SKM-1 treated with dmso at 0.1 percent for 144 hours (cell line): Measurements from ENCODE around the gene FAM200A.
"Not testable (repeated sequence)": the region's sequence is repeated elsewhere in the genome, so short reads cannot be mapped to it uniquely, and the experiment has no call there.

Experiments
- DNase-seq: peaks from one replicate; lab custom pipeline; 2025; ENCODE audit not compliant: unreplicated experiment; lab: John Stamatoyannopoulos, UW

The FAM200A gene

DNA sequence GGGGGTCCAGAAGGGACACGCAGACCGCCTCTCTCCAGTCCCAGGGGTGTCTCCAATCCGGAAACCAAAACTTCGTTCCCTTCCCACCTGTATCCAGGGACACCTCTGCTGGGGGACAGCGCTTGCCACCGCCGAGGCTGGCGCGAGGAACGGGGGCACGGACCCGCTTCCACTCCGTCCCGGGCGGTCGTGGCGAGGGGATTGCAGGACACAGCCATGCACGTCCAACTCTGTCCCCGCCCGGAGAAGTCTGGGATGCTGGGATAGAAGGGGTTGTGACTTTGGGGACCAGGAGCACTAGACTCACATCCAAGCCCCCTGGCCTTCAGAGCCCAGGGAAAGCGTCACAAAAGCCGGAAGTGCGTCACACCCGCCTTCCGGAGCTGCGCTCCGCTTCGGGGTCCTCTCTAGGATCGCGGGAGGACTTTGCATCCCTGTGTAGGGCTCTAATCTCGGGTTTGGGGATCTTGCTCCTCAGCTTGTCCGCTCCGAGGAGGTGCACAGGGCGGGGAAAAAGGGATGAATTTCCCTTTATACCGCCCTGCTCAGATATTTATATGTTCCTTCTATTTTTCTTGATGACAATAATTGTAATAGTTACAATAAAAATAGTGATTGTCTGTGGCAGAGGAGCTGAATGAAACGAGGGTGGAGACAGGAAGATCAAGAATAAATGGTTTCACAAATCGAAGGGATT, at the start of gene FAM200A:
FAM200A (minus strand) TSS at position 348 of the 697 bp plus-strand sequence. CDS start 3,707 bp downstream, outside the sequence.
- DNase-seq = peak; percentile 67

DNA sequence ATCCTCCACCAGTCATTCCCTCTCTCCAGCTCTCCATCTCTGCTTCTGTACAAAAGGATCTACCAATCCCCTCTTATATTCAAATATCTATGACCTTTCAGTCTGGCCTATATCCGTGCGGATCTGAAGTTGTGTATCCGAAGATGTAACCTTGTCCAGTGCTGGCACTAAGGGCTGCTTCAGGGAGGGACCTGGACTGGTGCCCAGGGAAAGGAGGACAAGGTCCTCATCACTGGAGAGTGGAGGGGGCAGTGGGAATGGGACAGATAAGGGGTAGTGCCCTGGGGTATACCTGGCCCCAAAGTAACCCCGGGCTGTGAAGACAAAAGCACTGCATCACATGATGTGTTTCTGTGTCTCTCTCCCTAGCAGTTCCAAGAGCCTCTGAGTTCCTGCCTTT, 47.9 kb upstream of the FAM200A start:
- DNase-seq = no peak

DNA sequence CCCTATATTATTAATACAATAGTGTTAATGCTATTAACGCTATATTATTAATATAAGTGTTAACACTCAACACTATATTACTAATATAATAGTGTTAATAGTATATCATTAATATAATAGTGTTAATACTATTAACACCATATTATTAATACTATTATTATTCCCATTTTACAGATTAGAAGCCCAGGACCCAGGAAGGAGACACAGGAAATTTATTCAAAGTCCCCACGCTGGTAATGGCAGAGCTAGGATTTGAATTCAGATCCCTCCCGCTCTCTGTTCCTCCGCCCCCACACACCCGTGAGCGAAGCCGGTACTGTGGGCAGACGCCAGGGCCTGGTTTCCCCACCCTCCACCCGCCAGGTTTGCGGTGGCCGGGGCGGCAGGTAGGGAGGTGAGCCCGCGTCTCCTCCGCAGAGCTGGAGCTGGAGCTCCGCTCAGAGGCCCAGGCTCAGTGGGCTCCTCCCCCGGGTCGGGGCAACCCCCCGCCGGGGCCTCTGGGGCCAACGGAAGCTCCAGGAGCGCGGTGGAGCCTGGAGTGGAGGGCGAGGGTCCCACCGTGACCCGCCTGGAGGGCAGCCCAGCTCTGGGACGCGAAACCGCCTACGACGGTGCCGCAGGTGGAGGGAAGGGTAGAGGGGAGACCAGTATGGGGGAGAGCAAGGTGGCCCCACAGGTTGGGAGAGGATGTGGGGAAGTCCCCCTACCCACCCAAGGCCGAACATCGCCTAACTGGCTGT, 46.0 kb upstream of the FAM200A start, which contains the start of gene TMEM225B:
TMEM225B (plus strand) TSS at position 506 of the 740 bp plus-strand sequence. CDS start 6,122 bp downstream, outside the sequence.
- DNase-seq = no peak

DNA sequence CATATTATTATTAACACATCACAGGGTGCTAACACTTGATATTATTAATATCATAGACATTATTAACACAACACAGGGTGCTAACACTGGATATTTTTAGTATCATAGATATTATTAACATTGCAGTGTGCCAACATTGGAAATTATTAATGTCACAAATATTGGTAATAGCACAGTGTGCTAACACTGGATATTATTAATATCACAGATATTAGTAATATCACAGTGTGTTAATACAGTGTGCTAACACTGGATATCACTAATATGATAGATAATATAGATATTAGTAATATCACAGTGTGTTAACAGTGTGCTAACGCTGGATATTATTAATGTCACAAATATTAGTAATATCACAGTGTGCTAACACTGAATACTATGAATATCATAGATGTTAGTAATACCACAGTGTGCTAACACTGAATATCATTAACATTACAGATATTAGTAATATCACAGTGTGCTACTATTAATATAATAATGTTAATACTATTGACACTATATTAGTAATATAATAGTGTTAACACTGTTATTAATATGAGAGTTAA, 44.6 kb upstream of the FAM200A start:
- no peak for DNase-seq

DNA sequence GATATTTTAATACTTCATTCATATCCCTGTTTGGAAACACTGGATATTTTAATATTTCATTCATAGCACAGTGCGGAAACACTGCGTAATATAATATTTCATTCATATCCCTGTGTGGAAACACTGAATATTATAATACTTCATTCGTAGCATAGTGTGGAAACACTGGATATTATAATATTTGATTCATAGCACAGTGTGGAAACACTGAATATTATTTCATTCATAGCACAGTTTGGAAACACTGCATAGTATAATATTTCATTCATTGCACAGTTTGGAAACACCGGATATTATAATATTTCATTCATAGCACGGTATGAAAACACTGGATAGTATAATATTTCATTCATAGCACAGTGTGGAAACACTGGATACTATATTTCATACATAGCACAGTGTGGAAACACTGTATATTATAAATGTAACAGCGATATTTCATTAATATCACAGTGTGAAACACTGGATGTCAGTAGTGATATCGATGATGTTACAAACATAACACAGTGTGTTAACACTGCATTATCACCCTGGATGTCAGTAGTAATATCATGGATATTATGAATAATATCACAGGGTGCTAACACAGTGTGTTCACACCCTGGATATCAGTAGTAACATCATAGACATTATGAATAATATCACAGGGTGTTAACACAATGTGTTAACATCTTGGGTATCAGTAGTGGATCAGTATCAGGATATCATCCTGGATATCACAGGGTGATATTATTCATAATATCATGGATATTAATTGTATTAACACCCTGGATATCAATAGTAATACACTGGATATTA, 43.2 kb upstream of the FAM200A start:
- DNase-seq = no peak

DNA sequence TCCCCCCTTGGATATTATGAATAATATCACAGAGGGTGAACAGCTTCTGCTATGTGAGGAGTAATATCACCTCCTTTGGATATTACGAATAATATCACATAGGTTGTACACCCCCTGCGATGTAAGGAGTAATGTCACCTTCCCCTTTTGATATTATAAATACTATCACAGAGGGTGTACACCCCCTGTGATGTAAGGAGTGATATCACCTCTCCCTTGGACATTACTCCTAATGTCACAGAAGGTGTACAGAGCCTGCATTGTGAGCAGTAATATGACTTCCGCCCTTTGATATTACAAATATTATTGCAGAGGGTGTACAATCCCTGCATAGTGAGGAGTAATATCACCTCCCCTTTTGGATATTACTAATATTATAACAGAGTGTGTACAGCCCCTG, 37.0 kb upstream of the FAM200A start:
- DNase-seq = no peak

DNA sequence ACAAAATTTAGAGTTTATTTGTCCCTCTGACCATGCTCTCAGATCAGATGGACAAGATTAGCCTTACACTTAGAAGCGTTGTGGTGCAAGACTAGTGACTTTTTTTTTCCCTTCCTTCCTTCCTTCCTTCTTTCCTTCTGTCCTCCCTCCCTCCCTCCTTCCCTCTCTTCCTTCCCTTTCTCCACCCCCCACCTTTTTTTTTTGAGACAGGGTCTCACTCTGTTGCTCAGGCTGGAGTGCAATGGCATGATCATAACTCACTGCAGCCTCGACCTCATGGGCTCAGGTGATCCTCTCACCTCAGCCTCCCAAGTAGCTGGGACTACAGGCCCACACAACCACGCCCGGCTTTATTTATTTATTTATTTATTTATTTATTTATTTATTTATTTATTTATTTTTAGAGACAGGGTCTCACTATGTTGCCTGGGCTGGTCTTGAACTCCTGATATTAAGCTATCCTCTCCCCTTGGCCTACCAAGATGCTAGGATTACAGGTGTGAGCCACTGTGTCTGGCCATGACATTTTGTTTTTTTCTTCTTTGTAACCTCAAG, 28.9 kb upstream of the FAM200A start:
- not testable (repeated sequence) for DNase-seq

DNA sequence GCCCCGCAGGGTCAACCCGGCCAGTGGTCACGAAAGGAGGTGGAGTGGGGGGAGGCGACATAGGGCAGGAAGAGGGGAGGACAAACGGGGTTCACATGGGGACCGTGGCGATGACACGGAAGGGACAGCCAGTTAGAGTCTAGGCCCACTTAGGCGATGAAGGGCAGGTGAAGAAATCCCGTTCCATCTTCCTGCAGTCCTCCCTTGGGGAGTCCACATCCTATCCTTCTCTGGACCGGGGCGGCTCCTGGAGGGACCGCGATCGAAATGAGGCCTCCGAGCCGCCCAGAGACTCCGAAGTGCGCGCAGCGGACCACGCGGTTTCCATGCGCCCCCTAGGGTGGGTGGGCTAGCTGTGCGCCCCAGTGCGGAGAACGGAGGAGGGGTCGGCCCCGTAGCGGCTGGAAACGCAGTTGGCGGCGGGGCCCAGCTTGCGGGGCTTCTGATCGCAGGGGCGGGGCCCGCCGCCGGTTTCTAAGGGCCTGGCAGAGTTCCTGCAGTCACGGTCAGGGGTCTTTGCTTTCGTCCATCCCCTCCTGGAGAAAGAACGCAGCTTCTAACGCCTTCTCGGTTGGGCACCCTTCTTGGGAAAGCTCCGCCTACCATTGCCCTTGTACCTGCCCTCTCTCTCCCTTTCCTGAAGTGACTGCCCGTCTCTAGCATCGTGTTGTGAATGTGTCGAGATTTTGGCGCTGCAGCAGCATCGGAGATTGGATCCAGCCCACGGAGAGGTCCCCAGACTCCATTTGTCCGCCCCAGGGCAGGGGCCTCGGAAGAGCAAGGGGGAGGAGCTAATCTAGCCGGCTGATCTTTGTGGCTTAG, 28.3 kb upstream of the FAM200A start:
- DNase-seq = no peak

DNA sequence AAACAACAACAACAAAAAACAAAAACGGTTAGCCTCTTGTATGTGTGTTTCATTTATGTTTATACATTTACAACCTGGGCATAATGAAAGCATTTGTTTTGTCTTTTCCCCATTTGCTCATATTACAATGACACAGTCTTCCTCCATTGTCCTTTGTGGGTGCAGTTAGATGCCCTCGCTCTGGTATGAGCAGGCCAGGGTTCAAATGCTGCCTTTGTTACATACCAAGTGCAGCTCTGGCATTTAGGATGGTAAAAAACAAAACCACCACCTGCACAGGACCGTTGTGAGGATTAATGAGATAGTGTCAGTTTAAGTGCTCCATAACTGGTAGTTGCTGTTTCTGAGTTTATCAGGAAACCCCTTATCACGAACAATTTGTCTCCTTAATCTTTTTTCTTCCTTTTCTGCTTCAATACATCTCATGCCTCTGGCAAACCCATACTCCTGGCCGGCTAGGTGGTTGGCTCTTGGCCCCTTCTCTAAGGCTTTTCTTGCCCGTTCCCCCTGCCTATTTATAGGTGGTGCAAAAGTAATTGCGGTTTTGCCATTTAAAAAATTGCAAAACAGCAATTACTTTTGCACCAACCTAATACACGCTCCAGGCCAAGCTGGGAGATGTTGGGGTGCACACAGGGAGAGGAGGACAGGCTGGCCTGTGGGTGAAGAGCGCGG, 27.5 kb upstream of the FAM200A start:
- DNase-seq = no peak

DNA sequence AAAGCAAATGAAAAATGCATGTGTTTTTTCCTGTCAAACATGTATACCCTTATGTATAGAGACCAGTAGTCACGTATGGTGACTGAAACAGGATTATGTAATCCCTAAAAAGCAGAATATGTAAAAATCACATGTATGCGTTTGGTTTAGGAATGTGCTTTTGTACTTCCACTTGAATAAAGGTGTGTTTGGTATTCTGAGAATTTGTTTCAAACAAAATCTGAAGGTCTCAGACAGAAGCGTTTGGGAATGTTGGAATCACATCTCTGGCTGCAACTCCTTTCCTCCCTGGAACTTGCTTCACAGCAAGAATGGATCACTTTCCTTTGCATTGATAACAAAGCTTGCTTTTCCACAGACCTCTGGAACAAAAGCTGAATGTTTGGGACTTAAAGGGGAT, 24.3 kb upstream of the FAM200A start:
- DNase-seq = no peak

DNA sequence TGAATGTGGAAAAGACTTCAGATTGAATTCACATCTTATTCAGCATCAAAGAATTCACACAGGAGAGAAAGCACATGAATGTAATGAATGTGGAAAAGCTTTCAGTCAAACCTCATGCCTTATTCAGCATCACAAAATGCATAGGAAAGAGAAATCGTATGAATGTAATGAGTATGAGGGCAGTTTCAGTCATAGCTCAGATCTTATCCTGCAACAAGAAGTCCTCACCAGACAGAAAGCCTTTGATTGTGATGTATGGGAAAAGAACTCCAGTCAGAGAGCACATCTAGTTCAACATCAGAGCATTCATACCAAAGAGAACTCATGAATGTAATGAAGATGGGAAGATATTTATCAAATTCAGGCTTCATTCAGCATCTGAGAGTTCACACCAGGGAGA, 21.3 kb upstream of the FAM200A start:
- no peak for DNase-seq

DNA sequence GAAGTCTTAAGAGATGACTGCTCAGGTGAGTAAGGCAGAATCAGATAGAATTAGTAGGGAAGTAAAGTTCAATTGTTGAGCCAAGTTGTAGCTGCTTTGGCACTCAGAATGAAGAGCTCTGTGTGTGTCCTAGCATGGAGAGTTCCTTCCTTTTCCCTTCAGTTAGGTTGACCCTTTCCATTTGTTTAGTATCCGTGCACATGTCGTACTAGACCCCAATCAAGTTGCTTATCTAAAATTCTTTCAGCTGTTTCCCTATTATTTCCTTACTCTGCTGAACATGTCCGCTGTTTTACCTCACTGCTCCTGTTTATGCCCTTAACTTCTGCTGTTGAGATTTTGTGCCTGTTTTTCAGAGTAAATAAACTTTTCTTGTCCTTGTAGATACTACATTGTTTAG, 19.9 kb upstream of the FAM200A start:
- no peak for DNase-seq

DNA sequence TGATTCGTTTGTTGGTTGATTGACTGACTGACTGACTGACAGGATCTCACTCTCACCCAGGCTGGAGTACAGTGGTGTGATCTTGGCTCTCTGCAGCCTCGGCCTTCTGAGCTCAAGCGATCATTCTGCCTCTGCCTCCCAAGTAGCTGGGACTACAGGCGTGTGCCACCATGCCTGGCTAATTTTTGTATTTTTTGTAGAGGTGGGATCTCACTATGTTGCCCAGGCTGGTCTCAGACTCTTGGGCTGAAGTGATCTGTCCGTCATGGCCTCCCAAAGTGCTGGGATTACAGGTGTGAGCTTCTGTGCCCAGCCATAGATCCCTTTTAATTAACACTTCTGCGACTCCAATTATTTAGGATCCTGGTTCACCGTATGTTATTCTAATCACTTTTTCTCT, 16.9 kb upstream of the FAM200A start:
- DNase-seq = not testable (repeated sequence)

DNA sequence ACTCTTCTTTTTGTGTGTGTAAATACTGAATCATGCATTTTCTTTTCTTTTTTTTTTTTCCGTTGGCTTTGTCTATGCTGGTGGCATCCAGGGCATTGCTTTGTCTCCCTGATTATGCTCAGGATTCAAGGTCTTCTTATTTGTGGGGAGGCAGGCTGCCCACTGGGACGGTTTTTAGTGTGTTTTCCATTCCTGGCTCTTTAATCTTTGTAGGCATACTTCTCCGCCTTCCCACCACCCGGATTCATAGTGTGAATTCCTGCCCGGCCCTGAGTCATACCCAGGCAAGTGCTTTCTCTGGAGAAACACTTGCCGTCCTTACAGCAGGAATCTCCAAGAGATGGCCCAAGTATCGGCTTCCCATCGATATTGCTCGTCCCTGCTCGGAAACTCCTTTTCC, 11.7 kb upstream of the FAM200A start:
- no peak for DNase-seq

DNA sequence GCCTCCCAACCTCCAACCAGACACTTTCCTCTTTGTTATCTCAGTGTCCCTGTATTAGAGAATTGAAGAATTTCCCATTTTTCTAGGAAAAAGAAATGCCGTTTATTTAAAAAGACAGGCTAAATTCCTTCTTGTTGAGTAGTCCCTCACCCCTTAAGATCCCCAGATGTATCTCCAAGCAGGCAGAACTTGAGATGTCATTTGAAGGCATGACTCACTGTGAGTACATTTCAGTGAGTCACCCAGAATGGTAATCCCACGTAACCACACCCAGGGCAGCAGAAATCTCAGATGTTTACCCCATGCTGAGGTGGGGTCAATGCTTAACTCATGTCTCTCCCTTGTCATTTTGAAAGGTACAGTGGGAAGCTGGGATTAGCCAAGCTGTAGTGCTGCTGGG, 10.9 kb upstream of the FAM200A start:
- no peak for DNase-seq

DNA sequence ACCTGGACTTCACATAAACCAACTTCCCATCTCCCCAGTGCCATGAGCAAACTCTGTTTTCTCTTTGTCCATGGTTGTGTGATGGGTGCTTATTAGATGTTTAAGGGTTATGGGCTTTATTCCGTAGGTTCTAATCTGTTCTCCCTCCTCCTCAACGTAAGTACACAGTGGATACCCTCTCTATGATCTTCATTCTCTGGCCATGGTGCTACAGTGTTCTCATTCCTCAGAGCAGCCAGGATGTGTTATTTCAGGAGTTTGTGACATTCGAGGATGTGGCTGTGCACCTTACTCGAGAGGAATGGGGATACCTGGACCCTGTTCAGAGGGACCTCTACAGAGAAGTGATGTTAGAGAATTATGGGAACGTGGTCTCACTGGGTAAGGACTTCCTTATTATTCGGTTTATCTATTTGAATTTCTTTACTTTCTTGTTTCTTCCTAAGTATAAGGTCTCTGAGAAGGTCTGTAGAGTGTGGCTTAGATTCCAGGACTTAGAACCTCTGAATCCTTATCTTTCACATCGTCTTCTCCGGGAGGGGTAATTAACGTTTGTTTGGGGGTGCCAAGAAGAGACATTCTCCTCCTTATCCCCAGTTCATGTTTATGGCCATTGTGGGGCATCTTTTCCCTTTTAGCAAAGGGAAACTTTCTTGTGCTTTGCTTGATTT, 10.3 kb upstream of the FAM200A start:
- no peak for DNase-seq

DNA sequence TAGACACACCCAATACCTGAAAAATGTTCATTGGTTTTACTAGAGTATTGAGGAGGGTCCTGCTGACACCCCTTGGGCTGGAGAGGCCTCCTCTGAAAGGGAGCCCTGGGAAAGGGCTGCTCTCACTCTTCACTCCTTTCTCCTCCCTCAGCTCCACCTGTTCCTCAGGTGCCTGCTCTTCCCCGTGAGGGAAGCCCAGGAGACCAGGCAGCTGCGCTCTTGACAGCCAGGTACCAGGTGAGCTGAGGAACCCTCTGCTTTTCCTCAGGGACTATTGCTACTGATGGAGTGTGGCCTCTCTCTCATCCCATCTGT, 9.8 kb upstream of the FAM200A start:
- DNase-seq = no peak

DNA sequence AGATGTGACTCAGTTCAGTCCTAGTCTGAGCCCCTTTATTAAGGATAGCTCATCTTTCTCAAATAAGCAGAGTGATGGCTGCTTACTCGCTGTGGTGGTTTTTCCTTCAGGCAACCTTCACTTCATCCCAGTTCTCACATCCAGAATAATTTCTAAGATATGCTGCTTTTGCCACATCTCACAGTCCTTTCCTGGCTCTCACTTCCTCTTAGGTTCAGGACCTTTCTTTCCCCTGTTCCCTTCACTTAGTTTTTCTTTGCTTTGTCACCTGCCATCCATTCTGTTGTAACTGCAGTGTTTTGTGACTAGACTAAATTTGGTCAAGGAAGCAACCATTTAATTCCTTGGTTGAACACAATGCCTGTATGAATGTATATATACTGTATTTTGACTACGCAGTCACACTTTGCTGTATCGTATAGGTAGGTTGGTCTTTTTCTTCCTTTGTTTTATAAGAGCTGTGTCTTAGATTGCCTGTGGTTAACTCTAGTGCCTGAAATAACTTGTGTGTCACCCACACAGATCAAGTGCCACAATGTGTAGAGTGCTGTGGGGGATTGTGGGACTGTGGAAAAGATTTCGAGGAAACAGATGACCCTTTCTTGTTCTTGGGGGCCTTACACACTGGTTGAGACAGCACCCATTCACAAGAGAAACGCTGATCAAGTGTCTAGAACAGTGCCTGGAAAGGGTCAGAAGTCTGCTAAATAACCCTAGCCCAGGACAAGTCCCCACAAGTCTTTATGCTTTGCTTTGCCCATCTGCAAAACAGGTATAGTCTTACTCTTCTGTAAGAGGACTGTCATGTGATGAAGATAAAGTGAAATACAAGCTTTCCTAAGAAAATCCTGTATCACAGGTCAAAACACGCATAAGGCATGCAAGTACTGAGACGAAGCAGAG, 9.2 kb upstream of the FAM200A start:
- DNase-seq = no peak
